Activated CD4-positive, alpha-beta T cell treated with anti-CD3 and anti-CD28 coated beads for 36 hours (primary cell): Measurements from ENCODE around the gene ASIC4. TPM values are rescaled to one million over a fixed set of nuclear protein-coding genes. Genes with fewer than 3 reads are reported as not detected.

Source experiments
- ATAC-seq: fragments of 200-7000 bp; cut with Tn5 transposase; one replicate; pipeline ENCODE4 v1.10.0; 2021; ENCODE audit warnings: mild to moderate bottlenecking, moderate library complexity
- CTCF ChIA-PET: fragments of 350-600 bp; sonication (Branson Sonifier 250); formaldehyde crosslinking; loops from one replicate; lab custom pipeline; 2021; ENCODE audit warnings: antibody characterized with exemption; lab: Charles Lee
- POLR2A ChIA-PET: fragments of 350-600 bp; sonication (Branson Sonifier 250); formaldehyde crosslinking; loops from one replicate; lab custom pipeline; 2021; ENCODE audit warnings: antibody characterized with exemption, inconsistent platforms; lab: Charles Lee
- DNase-seq: peaks from one replicate; pipeline ENCODE4 v3.0.0-alpha.2; 2020
- H3K27ac Mint-ChIP-seq: one replicate; pipeline ENCODE4 v1.8.0; 2021; ENCODE audit warnings: mixed read lengths
- H3K27me3 Mint-ChIP-seq: one replicate; pipeline ENCODE4 v1.8.0; 2021; ENCODE audit warnings: mixed read lengths
- H3K36me3 Mint-ChIP-seq: one replicate; pipeline ENCODE4 v1.8.0; 2021; ENCODE audit warnings: low read depth, mixed read lengths
- H3K4me1 Mint-ChIP-seq: one replicate; pipeline ENCODE4 v1.8.0; 2021; ENCODE audit warnings: mixed read lengths
- H3K4me3 Mint-ChIP-seq: one replicate; pipeline ENCODE4 v1.8.0; 2021; ENCODE audit warnings: mild to moderate bottlenecking, moderate library complexity, mixed read lengths
- H3K9me3 Mint-ChIP-seq: one replicate; pipeline ENCODE4 v1.8.0; 2021; ENCODE audit warnings: low read depth, mixed read lengths
- intact Hi-C, 2 experiments: fragments of 100-400 bp; cut with DNase I in 1 of 2; cut with micrococcal nuclease in 1 of 2; formaldehyde crosslinking; loops; one replicate each; pipeline versions ENCODE4 v1.14.2 to v1.15.1; 2022 to 2024; cut with DNase I, micrococcal nuclease
- total RNA-seq, 2 experiments: library from RNA; stranded (reverse); gene quantifications; one replicate each; pipeline ENCODE4 v1.2.3, GENCODE V29; 2021

The ASIC4 gene
- total RNA-seq, 2 experiments from 2014 or later: not detected

GRCh38 chr2:219499058-219499307 lies 15.3 kb upstream of the ASIC4 start:
- peaks cover 35% of the 10 kb centered on the region for H3K27me3 Mint-ChIP-seq
- peaks cover 5% of the 10 kb centered on the region for H3K36me3 Mint-ChIP-seq
- ChIA-PET POLR2A (interaction anchor here (0.6 kb wide), 1 partner anchor 52 kb away, joined by 3 read pairs; no protein-coding TSS in a partner anchor), CTCF (interaction anchor here (0.6 to 7.2 kb wide), 14 partner anchors 9 to 884 kb away, joined by 3 to 128 read pairs (median 4); partner anchors contain the start of gene CHPF)
- DNase-seq: no peak
- peak overlapping the region; percentile 86 for H3K4me3 Mint-ChIP-seq
- peak overlapping the region; percentile 72 for H3K27ac Mint-ChIP-seq
- no peak for ATAC-seq
- H3K9me3 Mint-ChIP-seq: no peaks in the 10 kb centered on the region
- H3K4me1 Mint-ChIP-seq: peaks cover 38% of the 10 kb centered on the region
- intact Hi-C loops: loop anchor here (2.0 to 5.0 kb wide), 5 partner anchors 54 to 1228 kb away; partner anchors contain the start of genes AAMP (in 1 of the 2), GLB1L (in 1 of the 2), PNKD (in 1 of the 2) and STK16 (in 1 of the 2)

DNA sequence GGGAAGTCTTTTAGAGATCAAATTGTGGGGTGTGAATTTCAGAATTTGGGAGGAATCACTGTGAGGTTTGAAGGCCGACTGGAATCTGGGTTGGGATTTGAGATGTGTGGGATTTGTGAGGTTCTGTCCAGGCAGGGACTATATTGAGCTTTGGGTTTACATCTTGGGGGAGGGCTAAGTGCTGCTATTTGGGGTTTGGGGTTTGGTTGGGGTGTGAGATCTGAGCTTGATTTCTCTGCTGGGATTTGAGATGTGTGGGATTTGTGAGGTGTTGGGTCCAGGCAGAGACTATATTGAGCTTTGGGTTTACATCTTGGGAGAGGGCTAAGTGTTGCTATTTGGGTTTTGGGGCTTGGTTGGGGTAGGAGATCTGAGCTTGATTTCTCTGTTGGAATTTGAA lies 14.7 kb upstream of the ASIC4 start:
- DNase-seq (no peak), ATAC-seq (no peak)
- intact Hi-C loops: loop anchor here (2.0 to 5.0 kb wide), 5 partner anchors 53 to 1229 kb away; partner anchors contain the start of genes AAMP (in 1 of the 2), GLB1L (in 1 of the 2), PNKD (in 1 of the 2) and STK16 (in 1 of the 2)
- CTCF ChIA-PET: interaction anchor here (0.6 to 7.2 kb wide), 10 partner anchors 9 to 112 kb away, joined by 3 to 128 read pairs (median 4); partner anchors contain the start of gene DNPEP
- H3K4me1 Mint-ChIP-seq: peaks cover 38% of the 10 kb centered on the region
- H3K27ac Mint-ChIP-seq: peak overlapping the region; percentile 72
- POLR2A ChIA-PET: interaction anchor here (0.5 kb wide), 1 partner anchor 77 kb away, joined by 3 read pairs; no protein-coding TSS in a partner anchor
- H3K4me3 Mint-ChIP-seq: peak overlapping the region; percentile 86
- H3K36me3 Mint-ChIP-seq: peaks cover 10% of the 10 kb centered on the region
- H3K27me3 Mint-ChIP-seq: peaks cover 32% of the 10 kb centered on the region
- H3K9me3 Mint-ChIP-seq: no peaks in the 10 kb centered on the region

DNA sequence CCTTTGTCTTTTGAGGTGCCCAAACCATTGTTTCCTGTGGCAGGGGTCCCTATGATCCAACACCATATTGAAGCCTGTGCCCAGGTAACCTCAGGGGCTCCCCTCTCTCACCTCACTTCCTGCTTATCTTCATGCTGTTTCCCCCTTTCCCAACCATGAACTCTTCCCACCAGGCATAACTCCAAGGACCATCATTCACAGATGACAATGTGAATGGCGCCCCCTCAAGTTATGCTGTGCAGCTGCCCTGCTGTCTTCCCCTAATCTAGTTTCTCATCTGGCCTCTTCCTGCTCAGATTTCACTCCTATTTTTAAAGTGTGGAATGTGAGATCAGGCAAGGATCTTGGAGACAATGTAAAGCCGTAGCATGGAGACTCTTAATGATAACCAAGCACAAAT lies 14.1 kb upstream of the ASIC4 start:
- Mint-ChIP-seq H3K4me3 (peak overlapping the region; percentile 86), H3K9me3 (no peaks in the 10 kb centered on the region), H3K36me3 (peaks cover 11% of the 10 kb centered on the region), H3K27ac (no peak overlapping the region), H3K27me3 (peaks cover 26% of the 10 kb centered on the region), H3K4me1 (peaks cover 38% of the 10 kb centered on the region)
- DNase-seq (no peak), ATAC-seq (no peak)
- POLR2A ChIA-PET: interaction anchor here (0.5 kb wide), 1 partner anchor 76 kb away, joined by 3 read pairs; no protein-coding TSS in a partner anchor
- CTCF ChIA-PET: interaction anchor here (0.6 to 7.2 kb wide), 10 partner anchors 8 to 113 kb away, joined by 3 to 128 read pairs (median 4); partner anchors contain the start of gene DNPEP
- intact Hi-C loops: loop anchor here in 1 of 2 experiments (10.0 kb wide), 1 partner anchor 1485 kb away; no protein-coding TSS in a partner anchor

DNA sequence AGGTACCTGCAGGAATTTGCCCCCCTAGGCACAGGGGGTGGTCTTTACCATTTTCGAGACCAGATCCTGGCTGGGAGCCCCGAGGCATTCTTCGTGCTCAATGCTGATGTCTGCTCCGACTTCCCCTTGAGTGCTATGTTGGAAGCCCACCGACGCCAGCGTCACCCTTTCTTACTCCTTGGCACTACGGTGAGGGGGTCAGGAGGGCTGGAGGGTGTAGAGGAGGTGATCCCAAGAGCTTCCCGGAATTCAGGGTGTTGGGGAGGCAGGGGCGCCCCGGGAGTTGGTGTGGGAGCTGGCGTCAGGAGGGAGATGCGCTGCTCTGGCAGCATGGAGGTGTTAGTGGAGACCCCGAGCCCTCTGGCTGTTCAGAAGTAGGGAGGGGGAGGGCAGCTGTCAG lies 12.4 kb upstream of the ASIC4 start:
- POLR2A ChIA-PET: no interaction called here
- H3K27ac Mint-ChIP-seq: no peak overlapping the region
- H3K9me3 Mint-ChIP-seq: no peaks in the 10 kb centered on the region
- DNase-seq (no peak), ATAC-seq (no peak)
- H3K36me3 Mint-ChIP-seq: peaks cover 21% of the 10 kb centered on the region
- CTCF ChIA-PET: interaction anchor here (0.6 kb wide), 1 partner anchor 17 kb away, joined by 3 read pairs; no protein-coding TSS in a partner anchor
- peaks cover 33% of the 10 kb centered on the region for H3K4me1 Mint-ChIP-seq
- H3K4me3 Mint-ChIP-seq: no peak overlapping the region
- intact Hi-C loops: loop anchor here in 1 of 2 experiments (10.0 kb wide), 1 partner anchor 1487 kb away; no protein-coding TSS in a partner anchor
- peaks cover 13% of the 10 kb centered on the region for H3K27me3 Mint-ChIP-seq

DNA sequence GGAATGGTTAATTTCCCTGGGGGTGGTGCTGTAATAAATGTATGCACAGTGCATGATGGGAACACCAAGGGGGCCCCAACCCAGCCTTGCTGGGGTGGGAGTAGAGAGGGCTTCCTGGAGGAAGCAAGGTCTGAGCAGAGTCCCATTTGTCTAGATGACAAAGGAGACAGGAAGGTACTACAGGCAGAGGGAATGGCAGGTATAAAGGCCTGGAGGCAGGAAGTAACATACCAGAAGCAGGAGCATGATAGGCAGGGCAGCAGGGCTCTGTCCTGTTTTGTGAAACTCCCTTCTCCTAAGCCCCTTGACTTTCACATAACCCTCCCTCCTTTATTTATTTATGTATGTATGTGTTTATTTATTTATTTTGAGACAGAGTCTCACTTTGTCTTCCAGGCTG lies 11.7 kb upstream of the ASIC4 start:
- Mint-ChIP-seq H3K4me1 (peaks cover 28% of the 10 kb centered on the region), H3K9me3 (no peaks in the 10 kb centered on the region), H3K4me3 (no peak overlapping the region), H3K27ac (no peak overlapping the region), H3K27me3 (peaks cover 6% of the 10 kb centered on the region), H3K36me3 (peaks cover 26% of the 10 kb centered on the region)
- CTCF ChIA-PET: no interaction called here
- ATAC-seq: no peak
- intact Hi-C loops: loop anchor here in 1 of 2 experiments (10.0 kb wide), 1 partner anchor 1488 kb away; no protein-coding TSS in a partner anchor
- DNase-seq: no peak
- POLR2A ChIA-PET: no interaction called here

DNA sequence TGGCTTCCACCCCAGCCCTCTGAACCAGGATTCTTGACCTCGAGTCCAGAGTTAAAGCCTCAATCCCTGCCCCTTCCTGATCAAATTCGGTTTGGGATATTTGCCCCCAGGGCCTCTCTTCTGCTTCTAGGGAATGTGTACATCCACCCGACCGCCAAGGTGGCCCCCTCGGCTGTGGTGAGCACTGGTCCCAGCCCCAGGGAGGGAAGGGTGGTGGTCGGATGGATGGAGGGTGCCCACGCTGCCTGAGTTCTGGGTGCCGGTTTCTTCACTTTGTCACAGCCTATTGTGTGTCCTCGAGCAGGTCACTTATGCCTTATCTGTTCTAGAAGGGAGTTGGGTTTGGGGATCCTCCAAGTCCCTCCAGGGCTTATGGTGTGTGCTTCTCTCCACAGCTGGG lies 8.7 kb upstream of the ASIC4 start:
- peaks cover 13% of the 10 kb centered on the region for H3K27me3 Mint-ChIP-seq
- intact Hi-C loops: loop anchor here in 1 of 2 experiments (10.0 kb wide), 1 partner anchor 1491 kb away; no protein-coding TSS in a partner anchor
- DNase-seq: no peak
- H3K27ac Mint-ChIP-seq: no peak overlapping the region
- H3K9me3 Mint-ChIP-seq: no peaks in the 10 kb centered on the region
- ATAC-seq: no peak
- ChIA-PET POLR2A (no interaction called here), CTCF (no interaction called here)
- H3K4me1 Mint-ChIP-seq: peaks cover 16% of the 10 kb centered on the region
- no peak overlapping the region for H3K4me3 Mint-ChIP-seq
- peaks cover 28% of the 10 kb centered on the region for H3K36me3 Mint-ChIP-seq

DNA sequence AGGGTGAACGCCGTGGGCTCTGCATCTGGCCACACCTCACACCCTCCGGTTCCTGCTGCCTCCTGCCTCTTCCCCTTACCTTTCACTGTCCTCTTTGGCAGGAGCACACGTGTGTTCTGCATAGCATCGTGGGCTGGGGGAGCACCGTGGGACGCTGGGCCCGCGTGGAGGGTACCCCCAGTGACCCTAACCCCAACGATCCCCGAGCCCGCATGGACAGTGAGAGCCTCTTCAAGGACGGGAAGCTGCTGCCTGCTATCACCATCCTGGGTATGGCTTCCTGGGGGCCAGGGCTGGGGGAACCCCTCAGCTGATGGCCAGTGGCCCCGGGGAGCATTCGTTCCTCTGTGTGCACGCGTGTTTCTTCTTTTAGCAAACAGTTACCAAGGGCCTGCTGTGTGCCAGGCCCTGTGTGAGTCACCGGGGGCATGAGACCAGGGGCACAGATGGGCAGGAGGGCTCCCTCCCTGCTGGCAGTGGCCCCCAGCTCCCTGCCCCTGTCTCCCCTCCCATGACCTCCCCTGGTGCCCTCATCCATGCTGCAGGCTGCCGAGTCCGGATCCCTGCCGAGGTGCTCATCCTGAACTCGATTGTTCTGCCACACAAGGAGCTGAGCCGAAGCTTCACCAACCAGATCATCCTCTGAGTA lies 8.0 kb upstream of the ASIC4 start:
- no peak for DNase-seq
- intact Hi-C loops: loop anchor here in 1 of 2 experiments (10.0 kb wide), 1 partner anchor 1491 kb away; no protein-coding TSS in a partner anchor
- Mint-ChIP-seq H3K4me3 (no peak overlapping the region), H3K9me3 (no peaks in the 10 kb centered on the region), H3K36me3 (peaks cover 28% of the 10 kb centered on the region), H3K4me1 (peaks cover 15% of the 10 kb centered on the region), H3K27ac (no peak overlapping the region), H3K27me3 (peaks cover 20% of the 10 kb centered on the region)
- ChIA-PET POLR2A (no interaction called here), CTCF (interaction anchor here (1.0 to 5.6 kb wide), 3 partner anchors 9 to 23 kb away, joined by 3 to 55 read pairs (median 46); partner anchors contain the start of gene GMPPA)
- no peak for ATAC-seq

- intact Hi-C loops: loop anchor here in 1 of 2 experiments (10.0 kb wide), 1 partner anchor 1492 kb away; no protein-coding TSS in a partner anchor
- peaks cover 28% of the 10 kb centered on the region for H3K36me3 Mint-ChIP-seq
- H3K9me3 Mint-ChIP-seq: no peaks in the 10 kb centered on the region
- H3K4me3 Mint-ChIP-seq: no peak overlapping the region
- peaks cover 25% of the 10 kb centered on the region for H3K27me3 Mint-ChIP-seq
- ATAC-seq (no peak), DNase-seq (no peak)
- CTCF ChIA-PET: interaction anchor here (0.5 to 5.6 kb wide), 6 partner anchors 9 to 136 kb away, joined by 3 to 55 read pairs (median 3); partner anchors contain the start of gene GMPPA
- POLR2A ChIA-PET: no interaction called here
- H3K27ac Mint-ChIP-seq: no peak overlapping the region
- H3K4me1 Mint-ChIP-seq: peaks cover 12% of the 10 kb centered on the region
Observed at GRCh38 chr2:219506802-219507526, 7.3 kb upstream of the ASIC4 start.

GRCh38 chr2:219507581-219508443 lies 6.5 kb upstream of the ASIC4 start:
- Mint-ChIP-seq H3K27me3 (peaks cover 30% of the 10 kb centered on the region), H3K9me3 (no peaks in the 10 kb centered on the region), H3K4me3 (no peak overlapping the region), H3K36me3 (peaks cover 28% of the 10 kb centered on the region), H3K4me1 (peaks cover 12% of the 10 kb centered on the region), H3K27ac (no peak overlapping the region)
- POLR2A ChIA-PET: no interaction called here
- DNase-seq (no peak), ATAC-seq (no peak)
- intact Hi-C loops: loop anchor here in 1 of 2 experiments (10.0 kb wide), 1 partner anchor 1493 kb away; no protein-coding TSS in a partner anchor
- CTCF ChIA-PET: interaction anchor here (0.5 to 5.6 kb wide), 5 partner anchors 10 to 135 kb away, joined by 3 to 55 read pairs (median 3); partner anchors contain the start of gene GMPPA

DNA sequence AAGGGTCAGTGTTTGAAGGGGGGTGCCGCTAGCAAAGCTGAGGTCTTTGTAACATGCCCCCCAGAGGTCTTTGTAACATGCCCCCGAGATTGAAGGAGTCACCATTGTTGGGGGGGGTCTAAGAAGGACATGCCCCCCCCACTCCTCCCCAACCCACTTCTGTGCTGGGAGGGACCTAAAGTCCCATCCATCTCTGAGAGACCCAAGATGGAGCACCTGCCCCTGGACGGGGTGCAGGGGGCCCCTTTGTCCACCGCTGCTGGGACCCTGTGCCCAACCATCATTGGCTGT lies 5.9 kb upstream of the ASIC4 start:
- CTCF ChIA-PET: interaction anchor here (4.6 to 5.6 kb wide), 2 partner anchors 11 to 21 kb away, joined by 46 to 55 read pairs; partner anchors contain the start of gene GMPPA
- no peak for DNase-seq
- POLR2A ChIA-PET: no interaction called here
- Mint-ChIP-seq H3K27ac (no peak overlapping the region), H3K36me3 (peaks cover 28% of the 10 kb centered on the region), H3K27me3 (peaks cover 35% of the 10 kb centered on the region), H3K4me1 (peaks cover 13% of the 10 kb centered on the region), H3K9me3 (no peaks in the 10 kb centered on the region), H3K4me3 (no peak overlapping the region)
- intact Hi-C loops: loop anchor here in 1 of 2 experiments (10.0 kb wide), 1 partner anchor 1494 kb away; no protein-coding TSS in a partner anchor
- ATAC-seq: no peak
